Activated CD8-positive, alpha-beta memory T cell treated with anti-CD3 and anti-CD28 coated beads, Interleukin-2, amount 50 U/mL, for 4 hours (primary cell): Measurements from ENCODE around the gene HS6ST2.

Experiments
- DNase-seq: peaks from one replicate; pipeline ENCODE4 v3.0.0-alpha.2; 2020

The HS6ST2 gene

DNA sequence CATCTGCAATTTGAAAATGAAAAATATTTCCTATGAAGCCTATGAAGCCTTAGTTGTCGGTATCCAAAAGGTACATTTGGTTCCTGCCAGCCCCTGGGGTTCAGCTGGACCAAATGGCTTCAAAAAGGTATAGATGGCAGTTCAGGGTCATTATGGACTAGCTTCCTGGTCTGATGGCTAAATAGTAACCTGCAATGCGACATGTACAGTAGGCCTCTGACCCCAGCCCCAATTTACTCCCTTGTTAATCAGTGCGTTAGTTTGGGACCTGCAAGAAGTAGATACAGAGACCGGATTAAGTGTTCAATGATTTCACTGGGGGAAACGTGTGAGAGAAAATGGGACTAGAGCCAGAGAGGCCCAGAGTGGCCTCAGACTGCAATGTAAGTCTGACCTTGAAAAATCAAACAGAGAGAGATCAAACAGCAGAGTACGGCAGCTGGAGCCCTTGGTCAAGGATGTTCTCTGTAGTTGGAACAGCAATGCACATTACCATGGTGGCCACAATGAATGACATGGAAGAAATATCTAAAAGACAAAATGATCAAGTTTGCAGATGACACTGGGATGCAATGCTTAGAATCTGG lies 354.6 kb downstream of the HS6ST2 start:
- DNase-seq = no peak

DNA sequence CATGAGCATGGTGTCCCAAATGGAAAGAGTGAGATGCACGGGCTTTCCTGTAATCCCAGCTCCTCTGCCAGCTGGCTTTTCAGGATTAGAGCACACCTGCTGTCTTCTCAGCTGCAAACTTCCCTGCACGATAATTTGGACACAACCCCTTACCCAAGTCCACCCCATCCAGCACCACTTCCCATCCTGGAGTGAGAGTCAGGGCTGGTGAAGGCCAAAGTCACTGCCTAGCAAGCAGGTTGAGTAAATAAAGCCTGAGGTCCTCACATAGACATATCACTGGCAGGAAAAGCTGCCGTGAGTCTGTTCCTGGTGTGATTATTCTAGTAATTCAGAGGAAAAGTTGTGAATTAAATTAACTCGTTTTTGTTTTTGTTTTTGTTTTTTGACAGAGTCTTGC lies 355.7 kb downstream of the HS6ST2 start:
- DNase-seq = no peak

DNA sequence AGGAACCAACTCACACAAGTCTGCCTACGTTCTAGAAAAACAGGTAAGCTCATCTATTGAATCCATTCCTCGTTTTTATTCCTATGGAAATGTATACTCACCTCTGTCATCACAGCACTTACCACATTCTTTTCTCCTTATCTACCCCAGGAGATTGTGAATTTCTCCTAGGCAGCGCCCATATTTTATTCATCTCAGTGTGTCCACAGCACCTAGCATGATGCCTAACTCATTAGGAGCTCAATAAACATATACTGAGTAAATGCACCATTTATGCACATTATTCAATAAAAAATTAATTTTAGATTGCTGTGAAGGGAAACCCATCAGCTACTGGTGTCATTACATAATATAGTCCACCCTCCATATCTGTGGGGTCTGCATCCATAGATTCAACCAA lies 363.4 kb downstream of the HS6ST2 start:
- DNase-seq = no peak

DNA sequence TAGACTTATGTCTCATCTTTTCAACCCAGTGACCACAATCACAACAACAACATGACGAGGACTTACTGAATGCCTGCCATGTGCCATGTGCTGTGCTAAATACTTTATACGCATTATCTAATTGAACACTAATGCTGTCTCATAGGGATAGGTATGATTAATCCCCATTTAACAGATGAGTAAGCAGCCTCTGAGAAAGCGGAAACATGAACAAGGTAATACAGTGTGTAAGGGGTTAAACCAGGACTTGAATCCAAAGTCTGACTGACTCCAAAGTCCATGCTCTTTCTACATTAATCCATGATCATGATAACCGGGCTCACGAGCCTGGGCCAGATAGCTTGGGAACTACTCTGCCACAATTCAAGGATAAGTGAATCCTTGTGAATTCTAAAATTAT lies 364.3 kb downstream of the HS6ST2 start:
- DNase-seq = no peak

DNA sequence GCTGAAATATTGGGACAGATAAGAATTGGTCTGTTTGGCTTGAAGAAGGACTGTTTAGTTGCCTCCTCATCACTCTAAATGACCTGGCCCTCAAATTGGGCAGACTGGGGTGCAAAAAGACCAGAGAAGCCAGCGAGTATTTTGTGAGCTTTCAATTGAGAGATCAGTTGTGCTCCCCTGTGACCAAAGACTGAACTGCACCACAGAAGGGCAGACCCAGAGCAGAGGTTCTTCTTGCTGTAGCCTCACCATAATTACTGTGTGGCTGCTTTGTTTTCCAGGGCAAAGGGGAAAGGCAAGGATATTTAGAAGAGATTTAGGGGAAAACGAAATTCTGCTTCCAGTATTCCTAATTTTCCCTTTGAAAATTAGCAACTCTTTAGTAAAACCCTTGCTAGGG lies 365.5 kb downstream of the HS6ST2 start:
- no peak for DNase-seq

DNA sequence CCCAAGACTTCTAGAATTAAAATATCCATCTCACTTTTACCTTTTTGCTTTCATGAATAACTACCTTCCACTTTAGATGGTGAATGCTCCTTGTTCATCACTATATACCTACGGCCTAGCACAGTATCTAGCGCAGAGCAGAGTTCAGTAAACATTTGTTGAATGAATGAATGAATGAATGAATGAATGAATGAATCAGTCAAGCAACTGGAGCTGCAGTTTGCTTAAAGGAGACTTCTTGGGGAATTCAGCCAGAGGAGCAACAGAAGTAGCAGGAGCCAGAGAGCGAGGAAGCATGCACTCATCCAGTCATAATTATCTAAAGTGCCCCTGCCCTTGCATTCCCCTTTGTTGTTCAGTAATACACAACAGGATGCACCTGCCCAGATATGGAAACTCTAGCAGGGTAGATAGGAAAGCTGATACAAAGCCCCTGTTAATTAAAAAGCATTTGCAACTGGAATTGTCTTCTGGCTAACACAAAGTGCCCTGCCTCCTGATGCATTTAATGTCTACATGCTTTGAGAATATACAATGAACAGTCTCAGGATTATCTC lies 366.6 kb downstream of the HS6ST2 start:
- no peak for DNase-seq

DNA sequence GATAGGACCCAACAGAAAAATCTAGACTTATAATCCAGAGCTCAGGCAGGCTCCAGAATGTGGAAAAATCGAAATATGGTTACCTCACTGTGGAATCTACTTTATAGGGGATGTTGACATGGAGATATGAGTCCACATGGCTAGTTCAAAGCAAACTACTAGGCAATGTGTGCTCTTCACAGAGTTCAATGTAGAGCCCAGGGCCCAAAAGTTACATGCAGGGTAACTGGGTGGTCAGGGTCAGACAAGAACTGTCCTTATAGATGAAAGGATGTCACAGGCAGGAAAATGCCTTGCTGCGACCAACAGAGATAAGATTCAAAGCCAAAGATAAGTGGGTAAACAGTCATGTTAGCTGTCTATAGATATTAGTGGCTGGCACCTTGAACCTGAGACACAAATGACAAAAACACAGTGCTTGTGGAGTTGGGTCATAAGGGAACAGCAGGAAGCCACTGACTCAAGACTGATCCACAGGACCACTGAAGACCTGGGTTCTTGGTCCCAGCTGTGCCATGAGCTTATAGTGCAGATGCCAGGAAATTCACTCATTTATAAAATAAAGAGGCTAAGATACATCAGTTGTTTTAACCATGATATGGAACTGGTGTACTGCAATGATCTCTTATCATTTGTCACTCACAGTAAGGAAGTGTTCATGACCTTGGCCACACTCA lies 367.9 kb downstream of the HS6ST2 start:
- no peak for DNase-seq

DNA sequence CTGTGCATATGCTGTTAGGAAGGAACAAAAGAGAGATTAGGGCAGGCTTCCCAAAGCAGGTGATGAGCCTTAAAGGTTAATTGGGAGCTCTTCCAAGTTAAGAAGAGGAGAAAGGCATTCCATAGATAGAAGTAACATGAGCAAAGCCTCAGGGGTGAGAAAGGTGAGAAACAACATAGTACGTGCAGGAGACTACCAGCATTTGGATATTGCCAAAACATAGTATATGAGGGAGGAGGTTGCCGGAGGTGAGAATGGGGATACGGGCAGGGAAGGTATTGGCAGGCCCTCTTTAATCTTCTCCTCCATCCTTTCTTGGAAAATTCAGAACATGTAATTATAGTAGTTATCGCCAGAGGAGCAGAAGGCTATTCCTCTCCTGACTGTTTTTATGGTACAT lies 373.5 kb downstream of the HS6ST2 start:
- DNase-seq = no peak

DNA sequence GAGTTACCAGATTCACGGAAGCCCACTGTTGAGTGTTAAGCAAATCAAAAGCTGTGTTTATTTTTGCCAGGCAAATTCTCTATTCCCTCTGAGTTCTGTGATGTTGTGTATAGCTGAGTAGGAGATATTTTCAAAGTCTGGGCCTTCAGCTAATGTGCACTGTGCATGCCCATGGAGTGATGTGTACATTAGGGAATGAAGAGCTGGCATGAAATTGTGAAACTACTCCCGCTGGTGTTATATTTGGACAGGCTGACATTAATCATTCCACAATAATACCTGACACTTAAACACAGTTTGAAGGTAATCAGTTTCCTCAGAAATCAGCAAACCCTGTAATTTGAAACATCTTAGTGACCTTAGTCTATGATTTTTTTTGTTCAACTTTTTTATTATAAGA lies 381.5 kb downstream of the HS6ST2 start:
- no peak for DNase-seq
